Stimulated activated CD8-positive, alpha-beta memory T cell treated with anti-CD3 and anti-CD28 coated beads, Interleukin-7, amount 100 ng/mL, for 48 hours (primary cell): Measurements from ENCODE around the gene RNASEH2C.
"Not testable (repeated sequence)": the region's sequence is repeated elsewhere in the genome, so short reads cannot be mapped to it uniquely, and the experiment has no call there.

Experiments
- DNase-seq, 2 donors: peaks; one replicate each; pipeline ENCODE4 v3.0.0-alpha.2; 2020; ENCODE audit warnings: low read depth in 1 of 2; ENCODE audit errors: extremely low read depth in 1 of 2

RNASEH2C gene

DNA sequence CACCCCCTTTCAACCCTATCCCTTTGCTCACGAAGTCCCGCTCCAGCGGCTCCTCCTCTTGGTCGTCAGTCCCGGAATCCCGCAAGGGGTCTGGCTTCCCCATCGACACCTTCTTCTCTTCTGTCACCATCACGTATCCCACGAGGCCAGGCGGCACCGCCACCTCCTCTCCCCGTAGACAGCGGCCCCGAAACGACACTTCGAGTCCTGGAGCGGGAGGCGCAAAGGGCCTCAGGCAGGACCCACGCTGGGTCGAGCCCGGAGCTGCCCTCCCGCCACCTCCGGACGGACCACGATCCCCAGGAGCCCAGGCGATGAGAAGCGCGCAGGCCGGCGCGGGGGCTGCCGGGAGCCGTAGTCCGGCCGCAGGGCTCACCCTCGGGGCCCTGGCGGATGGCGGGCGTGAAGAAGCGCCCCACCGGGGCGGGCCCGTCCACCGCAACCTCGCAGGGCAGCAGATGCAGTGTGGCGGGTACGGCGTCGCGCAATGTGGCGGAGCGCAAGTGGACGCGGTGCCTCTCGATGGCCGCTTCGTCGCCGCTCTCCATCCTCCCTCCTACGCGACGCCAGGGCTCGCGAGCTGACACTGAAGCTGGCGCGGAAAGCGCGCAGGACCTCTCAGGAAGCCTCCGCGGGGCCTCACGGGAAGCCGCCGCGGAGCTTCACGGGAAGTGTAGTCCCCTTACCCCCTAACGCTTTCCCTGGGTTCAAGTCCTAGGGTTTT is at the start of gene RNASEH2C:
TSS of gene RNASEH2C (minus strand) at position 588 of the 724 bp plus-strand sequence. CDS start at position 548, 40 bp downstream.
- peak; percentile 64 to 70 for DNase-seq

DNA sequence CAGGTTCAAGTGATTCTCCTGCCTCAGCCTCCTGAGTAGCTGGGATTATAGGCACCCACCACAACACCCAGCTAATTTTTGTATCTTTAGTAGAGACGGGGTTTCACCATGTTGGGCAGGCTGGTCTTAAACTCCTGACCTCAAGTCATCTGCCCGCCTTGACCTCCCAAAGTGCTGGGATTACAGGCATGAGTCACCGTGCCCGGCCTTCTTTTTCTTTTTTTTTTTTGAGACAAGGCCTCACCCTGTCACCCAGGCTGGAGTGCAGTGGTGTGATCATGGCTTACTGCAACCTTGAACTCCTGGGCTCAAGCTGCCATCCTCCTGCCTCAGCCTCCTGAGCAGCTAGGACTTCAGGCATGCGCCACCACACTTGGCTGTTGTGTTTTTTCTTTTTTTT is 47.2 kb upstream of the RNASEH2C start:
- DNase-seq, result not testable (repeated sequence)

DNA sequence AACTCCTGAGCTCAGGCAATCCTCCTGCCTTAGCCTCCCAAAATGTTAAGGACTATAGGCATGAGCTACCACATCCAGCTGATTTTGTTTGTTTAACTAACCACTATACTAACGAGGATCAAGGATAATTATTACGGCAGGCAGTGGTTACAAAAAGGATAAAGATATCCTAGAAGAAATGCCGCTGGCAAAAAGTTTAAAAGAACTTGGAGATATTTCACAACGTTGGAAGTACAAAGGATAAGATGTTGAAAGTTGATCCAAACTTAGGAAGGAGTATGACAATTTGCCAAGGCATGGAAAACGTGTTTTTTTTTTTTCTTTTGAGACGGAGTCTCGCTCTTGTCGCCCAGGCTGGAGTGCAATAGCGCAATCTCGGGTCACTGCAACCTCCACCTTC is 46.8 kb upstream of the RNASEH2C start:
- no peak for DNase-seq

DNA sequence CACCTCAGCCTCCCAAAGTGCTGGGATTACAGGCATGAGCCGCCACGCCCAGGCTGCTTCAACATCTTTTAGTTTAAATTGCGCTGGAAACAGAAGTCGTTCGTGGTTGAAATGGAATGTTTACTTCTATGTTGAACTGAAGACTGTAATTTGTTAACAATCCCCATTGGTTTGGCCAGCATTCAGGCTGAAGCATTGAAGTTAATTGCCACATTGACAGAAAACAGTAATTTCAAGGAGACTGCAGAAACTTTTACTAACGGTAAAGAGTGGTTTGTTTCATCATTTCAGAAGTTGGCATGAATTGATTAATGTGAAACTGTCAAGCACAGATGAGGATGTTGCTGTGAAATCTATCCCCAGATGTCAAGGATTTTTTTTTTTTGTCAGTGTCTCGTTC is 45.9 kb upstream of the RNASEH2C start:
- no peak for DNase-seq

DNA sequence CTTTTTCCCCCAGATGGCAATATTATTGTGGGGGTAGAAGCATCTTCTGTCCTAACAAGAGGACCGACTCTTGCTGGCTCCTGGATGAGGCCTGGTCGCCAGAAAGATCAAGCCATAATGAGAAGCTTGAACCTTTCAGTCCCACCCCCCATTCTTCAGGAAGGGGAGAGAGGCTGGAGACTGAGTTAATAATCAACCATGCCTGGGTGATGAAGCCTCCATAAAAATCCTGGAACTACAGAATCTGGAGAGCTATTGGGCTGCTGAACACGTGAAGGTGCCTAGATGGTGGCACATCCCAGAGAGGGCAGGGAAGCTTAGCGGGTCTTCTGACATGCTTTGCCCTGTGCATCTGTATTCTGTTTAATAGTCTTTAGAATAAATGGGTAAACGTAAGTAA is 43.8 kb upstream of the RNASEH2C start:
- no peak for DNase-seq

DNA sequence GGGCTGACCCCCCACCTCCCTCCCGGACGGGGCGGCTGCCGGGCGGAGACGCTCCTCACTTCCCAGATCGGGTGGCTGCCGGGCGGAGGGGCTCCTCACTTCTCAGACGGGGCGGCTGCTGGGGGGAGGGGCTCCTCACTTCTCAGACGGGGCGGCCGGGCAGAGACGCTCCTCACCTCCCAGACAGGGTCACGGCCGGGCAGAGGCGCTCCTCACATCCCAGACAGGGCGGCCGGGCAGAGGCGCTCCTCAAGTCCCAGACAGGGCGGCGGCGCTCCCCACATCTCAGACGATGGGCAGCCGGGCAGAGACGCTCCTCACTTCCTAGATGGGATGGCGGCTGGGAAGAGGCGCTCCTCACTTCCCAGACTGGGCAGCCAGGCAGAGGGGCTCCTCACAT is 42.2 kb upstream of the RNASEH2C start:
- DNase-seq, result not testable (repeated sequence)

DNA sequence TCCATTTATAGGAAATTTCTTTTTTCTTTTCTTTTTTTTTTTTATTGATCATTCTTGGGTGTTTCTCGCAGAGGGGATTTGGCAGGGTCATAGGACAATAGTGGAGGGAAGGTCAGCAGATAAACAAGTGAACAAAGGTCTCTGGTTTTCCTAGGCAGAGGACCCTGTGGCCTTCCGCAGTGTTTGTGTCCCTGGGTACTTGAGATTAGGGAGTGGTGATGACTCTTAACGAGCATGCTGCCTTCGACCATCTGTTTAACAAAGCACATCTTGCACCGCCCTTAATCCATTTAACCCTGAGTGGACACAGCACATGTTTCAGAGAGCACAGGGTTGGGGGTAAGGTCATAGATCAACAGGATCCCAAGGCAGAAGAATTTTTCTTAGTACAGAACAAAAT is 41.6 kb upstream of the RNASEH2C start:
- DNase-seq, result not testable (repeated sequence)

DNA sequence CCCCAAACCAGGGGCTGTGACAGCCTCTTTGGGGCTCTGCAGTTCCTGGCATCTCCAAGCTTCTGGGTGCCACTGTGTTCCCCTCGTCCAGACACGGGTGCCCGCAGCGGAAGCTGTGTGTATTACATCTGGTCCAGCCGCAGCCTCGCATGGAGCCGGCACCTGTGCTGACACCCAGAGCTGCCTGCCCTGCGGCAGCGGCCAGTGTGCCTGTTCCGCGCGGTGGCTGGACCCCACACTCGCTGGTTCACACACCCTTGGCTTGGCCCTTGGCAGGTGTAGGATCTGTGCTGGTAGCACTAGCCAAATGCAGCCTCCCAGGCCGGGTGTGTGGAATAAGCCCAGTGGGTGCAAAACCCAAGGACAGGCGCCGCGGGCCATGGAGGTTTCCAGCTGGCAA is 24.5 kb upstream of the RNASEH2C start:
- no peak for DNase-seq

DNA sequence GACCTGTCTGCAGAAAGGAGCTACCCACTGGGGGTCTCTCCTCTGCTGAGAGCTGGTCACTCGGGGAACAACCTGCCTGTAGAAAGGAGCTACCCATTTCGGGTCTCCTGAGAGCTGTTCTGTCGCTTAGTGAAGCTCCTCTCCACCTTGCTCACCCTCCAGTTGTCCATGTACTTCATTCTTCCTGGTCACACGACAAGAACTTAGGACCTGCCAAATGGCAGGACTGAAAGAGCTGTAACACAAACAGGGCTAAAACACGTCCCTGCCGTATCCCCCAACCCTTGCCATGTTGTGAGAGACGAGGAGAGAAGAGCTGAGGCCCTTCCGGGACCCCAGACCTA is 24.1 kb upstream of the RNASEH2C start:
- no peak for DNase-seq

DNA sequence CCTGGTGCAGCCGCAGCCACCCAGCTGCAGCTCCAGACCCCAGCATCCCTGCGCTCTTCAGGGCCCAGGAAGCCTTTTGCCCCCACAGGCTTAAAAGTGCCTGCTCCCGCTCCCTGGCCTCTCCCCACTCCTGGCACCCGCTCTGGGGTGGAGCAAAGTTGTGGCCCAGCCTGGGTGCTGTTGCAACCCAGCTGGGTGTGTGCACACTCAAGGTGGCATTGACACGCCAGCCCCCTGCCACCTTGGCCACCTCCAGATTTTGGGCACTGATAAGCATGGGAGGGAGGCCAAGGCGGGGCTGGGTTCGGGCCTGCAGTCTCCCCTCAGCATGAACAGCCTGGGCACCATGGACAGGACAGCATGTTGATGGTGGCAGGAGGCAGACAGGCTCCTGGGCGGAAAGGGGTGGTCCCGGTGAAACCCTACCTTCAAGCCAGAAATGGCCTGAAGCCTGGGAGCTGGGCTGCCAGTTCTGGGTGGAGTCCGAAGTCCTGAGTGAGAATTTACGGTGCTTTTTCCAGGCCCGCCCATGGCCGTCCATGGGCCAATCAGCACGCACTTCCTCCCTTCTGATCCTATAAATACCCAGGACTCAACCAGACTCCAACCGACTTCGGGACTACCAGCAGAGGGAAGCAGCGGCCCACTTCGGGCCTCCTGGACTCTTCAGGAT is 23.6 kb upstream of the RNASEH2C start:
- DNase-seq, result no peak

DNA sequence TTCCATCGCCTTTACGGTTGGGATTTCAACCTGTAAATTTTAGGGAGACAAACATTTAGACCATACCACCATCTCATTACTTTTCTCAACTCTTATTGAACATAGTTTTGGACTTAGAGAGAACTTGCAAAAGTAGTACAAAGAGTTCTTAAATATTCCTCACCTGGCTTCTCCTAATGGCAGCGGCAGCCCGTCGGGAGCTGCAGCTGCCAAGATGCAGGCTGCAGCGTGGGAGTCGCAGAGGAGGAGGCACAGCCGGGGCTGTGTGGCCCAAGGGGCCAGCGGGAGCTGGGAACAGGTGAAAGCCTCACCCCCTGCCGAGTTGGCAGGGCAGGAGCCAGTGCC is 23.1 kb upstream of the RNASEH2C start:
- DNase-seq, result no peak

DNA sequence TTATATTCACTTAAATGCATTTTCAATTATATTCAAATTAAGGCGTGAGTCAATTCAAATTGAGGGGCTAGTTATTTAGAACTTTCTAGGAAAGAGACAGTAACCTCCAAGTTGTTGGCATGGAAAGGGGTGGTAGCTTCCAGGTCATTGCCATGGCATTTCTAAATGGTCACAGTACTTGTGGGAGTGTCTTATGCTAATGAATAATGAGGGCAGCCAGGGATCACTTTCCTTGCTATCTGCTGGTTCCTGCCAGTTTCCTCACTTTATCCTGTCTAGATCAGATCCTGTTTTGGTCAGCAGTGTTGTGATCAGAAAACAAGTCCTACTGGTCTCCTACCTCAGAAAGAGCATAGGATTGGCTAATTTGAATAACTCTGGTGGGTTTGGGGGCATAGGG is 21.8 kb upstream of the RNASEH2C start:
- no peak for DNase-seq

DNA sequence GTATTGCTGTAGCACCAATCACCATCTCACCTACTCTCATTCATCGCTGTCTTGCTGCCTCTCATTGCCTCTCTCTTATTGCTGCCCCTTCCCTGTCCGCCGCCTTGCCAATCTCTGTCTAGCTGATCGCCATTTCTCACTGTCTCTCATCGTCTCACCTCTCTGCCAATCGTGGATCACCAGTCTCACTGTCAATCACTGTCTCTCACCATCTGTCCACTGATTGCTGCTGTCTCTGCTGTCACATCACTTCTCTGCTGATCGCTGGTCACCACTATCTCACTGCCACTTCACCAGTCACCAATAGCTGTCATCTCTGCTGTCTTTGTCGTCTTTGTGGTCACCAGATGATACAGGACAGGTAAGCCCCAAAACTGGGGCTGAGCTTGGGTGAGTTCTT is 20.6 kb upstream of the RNASEH2C start:
- no peak for DNase-seq

DNA sequence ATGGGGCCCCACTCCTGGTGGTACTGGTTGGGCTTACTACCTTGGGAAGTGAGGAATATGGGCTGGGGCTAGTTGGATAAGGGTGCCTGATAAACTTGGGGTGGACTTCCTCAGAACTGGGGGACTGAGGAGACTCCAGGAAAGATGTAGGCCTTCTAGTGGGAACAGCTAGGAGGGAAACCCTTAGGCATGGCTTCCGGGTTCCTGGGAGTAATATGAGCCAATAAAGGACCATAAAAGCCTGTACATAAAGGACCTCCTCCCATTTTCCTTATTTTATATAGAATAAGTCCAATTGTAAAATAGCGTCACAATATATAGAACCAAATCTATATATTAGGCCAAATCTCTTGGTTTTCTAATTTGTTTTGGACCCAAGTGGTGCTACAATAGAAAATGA is 18.4 kb upstream of the RNASEH2C start:
- DNase-seq, result no peak

DNA sequence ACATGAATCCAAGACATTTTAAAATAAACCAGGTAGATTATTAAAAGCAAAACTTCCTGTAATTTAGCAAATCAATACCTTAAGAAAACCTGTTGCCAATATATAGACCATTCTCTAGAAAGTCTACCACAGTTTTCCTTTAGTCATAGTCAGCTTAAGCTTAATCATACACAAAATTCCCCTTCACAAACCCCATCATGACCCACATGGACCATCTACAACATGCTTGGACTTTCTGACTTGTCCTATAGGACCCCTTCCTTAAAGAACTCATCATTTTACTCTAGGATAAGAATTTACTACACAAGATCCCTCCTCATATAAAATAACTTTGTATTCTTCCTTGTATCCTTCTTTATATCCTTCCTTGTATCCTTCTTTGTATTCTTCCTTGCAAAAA is 16.2 kb upstream of the RNASEH2C start:
- DNase-seq, result no peak

DNA sequence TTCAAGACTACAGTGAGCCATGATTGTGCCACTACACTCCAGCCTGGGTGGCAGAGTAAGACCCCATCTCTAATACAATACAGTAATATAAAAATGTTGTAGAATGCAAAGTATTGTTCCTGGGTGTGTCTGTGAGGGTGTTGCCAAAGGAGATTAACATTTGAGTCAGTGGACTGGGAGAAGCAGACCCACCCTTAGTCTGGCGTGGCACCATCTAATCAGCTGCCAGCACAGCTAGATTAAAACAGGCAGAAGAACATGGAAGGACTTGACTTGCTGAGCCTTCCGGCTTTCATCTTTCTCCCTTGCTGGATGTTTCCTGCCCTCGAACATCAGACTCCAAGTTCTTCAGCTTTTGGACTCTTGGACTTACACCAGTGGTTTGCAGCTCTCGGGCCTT is 14.5 kb upstream of the RNASEH2C start:
- DNase-seq, result not testable (repeated sequence)

DNA sequence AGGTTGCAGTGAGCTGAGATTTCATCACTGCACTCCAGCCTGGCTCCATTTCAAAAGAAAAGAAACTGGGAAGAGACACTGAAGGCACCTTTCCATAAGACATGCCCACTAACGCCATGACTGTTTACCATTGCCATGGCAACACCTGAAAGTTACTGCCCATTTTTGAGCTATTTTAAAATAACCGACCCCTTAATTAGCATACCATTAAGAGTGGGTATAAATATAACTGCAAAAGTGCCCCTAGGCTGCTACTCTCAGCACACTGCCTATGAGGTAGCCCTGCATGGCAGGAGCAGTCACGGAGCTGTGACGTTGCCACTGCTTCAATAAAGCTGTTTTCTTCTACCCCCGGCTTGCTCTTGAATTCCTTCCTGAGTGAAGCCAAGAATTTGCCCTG is 9.9 kb upstream of the RNASEH2C start:
- DNase-seq, result no peak

DNA sequence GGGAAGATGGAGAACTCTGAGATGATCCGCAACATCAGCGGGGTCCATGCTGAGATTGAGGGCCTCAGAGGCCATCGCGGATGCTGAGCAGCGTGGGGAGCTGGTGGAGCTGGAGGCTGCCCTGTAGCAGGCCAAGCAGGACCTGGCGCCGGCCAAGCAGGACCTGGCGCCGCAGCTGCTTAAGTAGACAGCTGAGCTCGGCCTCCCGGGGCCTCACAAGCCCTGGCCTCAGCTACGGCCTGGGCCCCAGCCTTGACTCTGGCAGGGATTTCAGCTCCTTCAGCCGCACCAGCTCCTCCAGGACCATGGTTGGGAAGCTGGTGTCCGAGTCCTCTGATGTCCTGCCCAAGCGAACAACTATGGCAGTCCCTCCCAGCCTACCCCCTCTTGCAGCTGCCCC is 7.3 kb upstream of the RNASEH2C start:
- DNase-seq, result no peak

DNA sequence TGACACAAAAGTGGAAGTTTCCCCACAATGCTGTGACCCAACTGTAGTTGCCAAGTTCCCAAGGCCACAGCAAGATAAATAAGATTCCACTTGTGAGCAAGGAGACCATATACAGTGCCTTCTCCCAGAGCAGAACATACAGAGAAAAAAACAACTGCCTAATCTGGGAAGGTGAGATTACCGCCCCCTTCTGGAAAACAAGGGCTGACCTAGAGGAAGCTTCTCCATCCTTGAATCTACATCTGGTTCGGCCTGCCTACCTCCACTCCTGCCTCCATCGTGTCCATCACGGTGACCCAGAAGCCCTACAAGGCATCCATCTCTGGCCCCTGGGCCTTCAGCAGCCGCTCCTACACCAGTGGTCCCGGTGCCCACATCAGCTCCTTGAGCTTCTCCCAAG is 6.1 kb upstream of the RNASEH2C start:
- DNase-seq, result no peak

DNA sequence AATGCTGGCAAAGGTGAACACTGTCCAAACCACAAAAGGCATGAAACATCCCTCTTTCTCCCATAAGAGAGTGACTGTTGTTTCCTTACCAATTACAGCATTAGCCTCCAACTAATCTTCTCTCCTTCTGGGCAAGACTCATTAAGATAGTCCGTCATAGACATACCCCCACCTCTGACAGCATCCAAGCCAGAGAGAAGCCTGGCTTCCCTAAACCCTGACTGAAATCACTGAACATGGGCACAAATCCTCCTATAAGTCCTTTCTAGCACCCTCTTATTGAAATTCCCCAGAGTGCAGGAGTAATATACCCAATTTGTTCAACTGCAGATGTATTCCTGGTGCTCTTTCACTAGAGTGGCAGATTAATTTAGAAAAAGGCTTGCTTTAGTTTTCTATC is 1.7 kb upstream of the RNASEH2C start:
- no peak for DNase-seq

DNA sequence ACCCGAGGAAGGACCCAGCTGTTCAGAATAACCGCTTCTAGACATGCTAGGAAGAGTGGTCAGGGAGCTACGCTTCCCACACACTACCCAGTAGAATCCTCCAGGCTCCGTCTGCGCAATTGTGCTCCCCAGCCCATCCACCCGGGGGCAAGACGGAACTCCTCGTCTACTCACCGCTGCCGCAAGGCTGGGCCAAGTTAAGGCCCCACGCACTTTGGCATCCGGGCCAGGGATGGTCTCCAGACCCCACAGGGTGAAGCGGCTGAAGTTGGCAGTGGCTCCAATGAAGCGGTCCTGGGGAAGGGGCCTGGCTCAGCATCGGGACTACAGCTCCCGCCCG is 757 bp downstream of the RNASEH2C start:
- DNase-seq, result peak in 1 of 2 donors; percentile 11

DNA sequence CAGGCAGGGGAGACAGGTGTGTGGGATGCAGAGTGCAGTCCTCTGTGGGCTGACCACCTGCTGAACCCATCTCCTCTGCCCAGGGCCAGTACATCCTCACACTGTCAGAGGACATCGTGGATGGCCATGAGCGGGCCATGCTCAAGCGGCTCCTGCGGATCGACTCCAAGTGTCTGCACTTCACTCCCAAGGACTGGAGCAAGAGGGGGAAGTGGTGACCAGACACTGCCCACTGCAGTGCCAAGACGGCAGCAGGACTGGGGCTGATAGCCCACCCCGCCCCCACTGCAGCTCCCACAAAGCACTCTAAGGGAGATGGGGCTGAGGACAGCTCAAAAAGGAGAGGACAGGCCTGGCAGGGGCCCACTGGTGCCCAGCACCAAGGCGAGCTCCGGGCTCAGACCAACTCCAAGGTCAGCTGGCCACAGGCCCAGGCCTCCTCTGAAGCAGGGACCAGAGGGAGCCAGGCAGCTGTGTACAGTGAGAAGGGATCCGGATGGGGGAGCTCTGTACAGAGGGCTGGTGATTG is 1.6 kb downstream of the RNASEH2C start:
- no peak for DNase-seq

DNA sequence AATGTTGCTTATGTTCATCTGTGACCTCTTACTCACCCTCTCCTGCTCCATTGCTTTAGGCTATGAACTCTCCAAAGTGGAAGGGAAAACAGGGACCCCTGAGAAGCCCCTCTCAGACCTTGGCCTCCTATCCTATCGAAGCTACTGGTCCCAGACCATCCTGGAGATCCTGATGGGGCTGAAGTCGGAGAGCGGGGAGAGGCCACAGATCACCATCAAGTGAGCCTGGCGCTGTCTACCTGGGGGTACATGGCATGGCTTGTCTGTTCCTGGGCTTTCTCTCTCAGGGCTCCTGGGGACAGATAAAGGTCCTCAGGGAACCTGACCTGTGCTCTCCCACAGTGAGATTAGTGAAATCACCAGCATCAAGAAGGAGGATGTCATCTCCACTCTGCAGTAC is 2.1 kb downstream of the RNASEH2C start:
- DNase-seq, result no peak
